Ovary (tissue), 3 donors: Measurements from ENCODE around the gene FNDC8.

Experiments
- POLR2A ChIP-seq: fragments of 450-650 bp; IDR thresholded peaks from one replicate; pipeline ENCODE4 v1.6.1; 2017; ENCODE audit warnings: antibody characterized with exemption, mild to moderate bottlenecking, moderate library complexity
- TF ChIP-seq, protein P1 (sequence below), 3 donors: fragments of 450-650 bp in 2 of 3; fragments of 200-600 bp in 1 of 3; IDR thresholded peaks; one replicate each; pipeline versions ENCODE4 v1.5.1 to v1.8.0; 2016 to 2022; ENCODE audit warnings: antibody characterized with exemption in 3 of 3, mild to moderate bottlenecking in 1 of 3
- donor health status: DM: no; HTN: no; CAD: no.

- TF ChIP-seq, protein P1, sequence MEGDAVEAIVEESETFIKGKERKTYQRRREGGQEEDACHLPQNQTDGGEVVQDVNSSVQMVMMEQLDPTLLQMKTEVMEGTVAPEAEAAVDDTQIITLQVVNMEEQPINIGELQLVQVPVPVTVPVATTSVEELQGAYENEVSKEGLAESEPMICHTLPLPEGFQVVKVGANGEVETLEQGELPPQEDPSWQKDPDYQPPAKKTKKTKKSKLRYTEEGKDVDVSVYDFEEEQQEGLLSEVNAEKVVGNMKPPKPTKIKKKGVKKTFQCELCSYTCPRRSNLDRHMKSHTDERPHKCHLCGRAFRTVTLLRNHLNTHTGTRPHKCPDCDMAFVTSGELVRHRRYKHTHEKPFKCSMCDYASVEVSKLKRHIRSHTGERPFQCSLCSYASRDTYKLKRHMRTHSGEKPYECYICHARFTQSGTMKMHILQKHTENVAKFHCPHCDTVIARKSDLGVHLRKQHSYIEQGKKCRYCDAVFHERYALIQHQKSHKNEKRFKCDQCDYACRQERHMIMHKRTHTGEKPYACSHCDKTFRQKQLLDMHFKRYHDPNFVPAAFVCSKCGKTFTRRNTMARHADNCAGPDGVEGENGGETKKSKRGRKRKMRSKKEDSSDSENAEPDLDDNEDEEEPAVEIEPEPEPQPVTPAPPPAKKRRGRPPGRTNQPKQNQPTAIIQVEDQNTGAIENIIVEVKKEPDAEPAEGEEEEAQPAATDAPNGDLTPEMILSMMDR (IDR thresholded peaks at IDR 0.05) = no peak
- no peak for TF ChIP-seq POLR2A
These were observed 24.9 kb downstream of the FNDC8 start for GRCh38 chr17:35146214-35146833.
